ENCODE measurements around the gene IL4R. TPM values are rescaled to one million over a fixed set of nuclear protein-coding genes. Genes with fewer than 3 reads are reported as not detected.

The IL4R gene
- total and polyA plus RNA-seq, 2 of the 13 experiments (the other 11 are each of a cell fraction or from before 2014, with no cell fraction given), result 15.9 to 49.6 TPM

DNA sequence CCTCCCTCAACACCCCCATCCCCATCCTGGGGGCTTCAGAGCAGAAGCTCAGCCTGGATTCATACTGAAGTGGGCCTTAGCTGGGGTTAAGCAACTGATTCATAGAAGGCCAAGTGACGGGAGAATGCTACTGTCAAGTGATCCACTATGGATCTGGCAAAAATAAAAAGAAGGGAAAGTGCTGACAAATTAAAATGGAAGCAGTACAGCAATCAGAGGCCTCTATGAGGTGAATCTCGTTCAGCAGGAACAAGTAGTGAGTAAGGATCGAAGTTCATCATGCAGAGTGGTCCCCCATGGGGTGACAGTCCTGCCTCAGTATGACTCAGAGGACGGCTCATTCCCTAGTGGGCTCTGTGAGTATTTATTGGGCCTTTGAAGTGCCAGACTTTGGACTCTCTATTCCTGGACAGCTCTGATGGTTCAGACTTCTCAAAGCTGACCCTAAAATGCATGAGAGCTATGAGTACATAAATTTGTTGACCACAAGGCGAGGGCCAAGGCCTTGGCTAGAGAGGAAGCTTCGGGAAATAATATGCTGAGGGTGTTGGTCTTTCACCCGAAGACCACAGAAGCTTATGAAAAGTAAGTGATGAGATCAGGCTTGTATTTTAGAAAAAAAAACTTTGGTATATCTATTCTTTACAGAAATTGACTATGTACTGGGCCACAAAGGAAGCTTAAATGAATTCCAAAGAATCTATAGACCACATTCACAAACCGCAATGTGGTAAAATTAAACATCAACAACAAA is 39.9 kb upstream of the IL4R start (continued):
- TF ChIP-seq, protein P1, sequence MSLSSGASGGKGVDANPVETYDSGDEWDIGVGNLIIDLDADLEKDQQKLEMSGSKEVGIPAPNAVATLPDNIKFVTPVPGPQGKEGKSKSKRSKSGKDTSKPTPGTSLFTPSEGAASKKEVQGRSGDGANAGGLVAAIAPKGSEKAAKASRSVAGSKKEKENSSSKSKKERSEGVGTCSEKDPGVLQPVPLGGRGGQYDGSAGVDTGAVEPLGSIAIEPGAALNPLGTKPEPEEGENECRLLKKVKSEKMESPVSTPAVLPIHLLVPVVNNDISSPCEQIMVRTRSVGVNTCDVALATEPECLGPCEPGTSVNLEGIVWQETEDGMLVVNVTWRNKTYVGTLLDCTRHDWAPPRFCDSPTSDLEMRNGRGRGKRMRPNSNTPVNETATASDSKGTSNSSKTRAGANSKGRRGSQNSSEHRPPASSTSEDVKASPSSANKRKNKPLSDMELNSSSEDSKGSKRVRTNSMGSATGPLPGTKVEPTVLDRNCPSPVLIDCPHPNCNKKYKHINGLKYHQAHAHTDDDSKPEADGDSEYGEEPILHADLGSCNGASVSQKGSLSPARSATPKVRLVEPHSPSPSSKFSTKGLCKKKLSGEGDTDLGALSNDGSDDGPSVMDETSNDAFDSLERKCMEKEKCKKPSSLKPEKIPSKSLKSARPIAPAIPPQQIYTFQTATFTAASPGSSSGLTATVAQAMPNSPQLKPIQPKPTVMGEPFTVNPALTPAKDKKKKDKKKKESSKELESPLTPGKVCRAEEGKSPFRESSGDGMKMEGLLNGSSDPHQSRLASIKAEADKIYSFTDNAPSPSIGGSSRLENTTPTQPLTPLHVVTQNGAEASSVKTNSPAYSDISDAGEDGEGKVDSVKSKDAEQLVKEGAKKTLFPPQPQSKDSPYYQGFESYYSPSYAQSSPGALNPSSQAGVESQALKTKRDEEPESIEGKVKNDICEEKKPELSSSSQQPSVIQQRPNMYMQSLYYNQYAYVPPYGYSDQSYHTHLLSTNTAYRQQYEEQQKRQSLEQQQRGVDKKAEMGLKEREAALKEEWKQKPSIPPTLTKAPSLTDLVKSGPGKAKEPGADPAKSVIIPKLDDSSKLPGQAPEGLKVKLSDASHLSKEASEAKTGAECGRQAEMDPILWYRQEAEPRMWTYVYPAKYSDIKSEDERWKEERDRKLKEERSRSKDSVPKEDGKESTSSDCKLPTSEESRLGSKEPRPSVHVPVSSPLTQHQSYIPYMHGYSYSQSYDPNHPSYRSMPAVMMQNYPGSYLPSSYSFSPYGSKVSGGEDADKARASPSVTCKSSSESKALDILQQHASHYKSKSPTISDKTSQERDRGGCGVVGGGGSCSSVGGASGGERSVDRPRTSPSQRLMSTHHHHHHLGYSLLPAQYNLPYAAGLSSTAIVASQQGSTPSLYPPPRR (CRISPR knock-in tag; IDR thresholded peaks at IDR 0.05; ENCODE audit: borderline replicate concordance), result peak; percentile 91
- TF ChIP-seq SNAI1 (CRISPR knock-in tag; IDR thresholded peaks at IDR 0.05; ENCODE audit: borderline replicate concordance) (no peak), ZNF343 (CRISPR knock-in tag; IDR thresholded peaks at IDR 0.05) (no peak), MEIS1 (CRISPR knock-in tag; IDR thresholded peaks at IDR 0.05; ENCODE audit: borderline replicate concordance) (peak; percentile 81; the same call in 1 of the 2 replicates), HNRNPLL (IDR thresholded peaks at IDR 0.05; ENCODE audit: low read depth, low read length, poor library complexity, severe bottlenecking) (no peak), TP53 (CRISPR knock-in tag; conservative IDR thresholded peaks at IDR 0.05) (no peak; the same call in 1 of the 2 replicates), LCORL (IDR thresholded peaks at IDR 0.05) (peak; percentile 87), LCORL (CRISPR knock-in tag; IDR thresholded peaks at IDR 0.05) (peak; percentile 95), SMC3 (IDR thresholded peaks at IDR 0.05; ENCODE audit: low read length) (peak; percentile 72), TAF1 (CRISPR knock-in tag; IDR thresholded peaks at IDR 0.05) (peak; percentile 19; the same call in 1 of the 2 replicates), KAT2B (IDR thresholded peaks at IDR 0.05; ENCODE audit: borderline replicate concordance, low read depth, low read length) (no peak)
- TF ChIP-seq, protein P2, sequence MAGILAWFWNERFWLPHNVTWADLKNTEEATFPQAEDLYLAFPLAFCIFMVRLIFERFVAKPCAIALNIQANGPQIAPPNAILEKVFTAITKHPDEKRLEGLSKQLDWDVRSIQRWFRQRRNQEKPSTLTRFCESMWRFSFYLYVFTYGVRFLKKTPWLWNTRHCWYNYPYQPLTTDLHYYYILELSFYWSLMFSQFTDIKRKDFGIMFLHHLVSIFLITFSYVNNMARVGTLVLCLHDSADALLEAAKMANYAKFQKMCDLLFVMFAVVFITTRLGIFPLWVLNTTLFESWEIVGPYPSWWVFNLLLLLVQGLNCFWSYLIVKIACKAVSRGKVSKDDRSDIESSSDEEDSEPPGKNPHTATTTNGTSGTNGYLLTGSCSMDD (CRISPR knock-in tag; IDR thresholded peaks at IDR 0.05), result no peak
- TF ChIP-seq, protein P3, sequence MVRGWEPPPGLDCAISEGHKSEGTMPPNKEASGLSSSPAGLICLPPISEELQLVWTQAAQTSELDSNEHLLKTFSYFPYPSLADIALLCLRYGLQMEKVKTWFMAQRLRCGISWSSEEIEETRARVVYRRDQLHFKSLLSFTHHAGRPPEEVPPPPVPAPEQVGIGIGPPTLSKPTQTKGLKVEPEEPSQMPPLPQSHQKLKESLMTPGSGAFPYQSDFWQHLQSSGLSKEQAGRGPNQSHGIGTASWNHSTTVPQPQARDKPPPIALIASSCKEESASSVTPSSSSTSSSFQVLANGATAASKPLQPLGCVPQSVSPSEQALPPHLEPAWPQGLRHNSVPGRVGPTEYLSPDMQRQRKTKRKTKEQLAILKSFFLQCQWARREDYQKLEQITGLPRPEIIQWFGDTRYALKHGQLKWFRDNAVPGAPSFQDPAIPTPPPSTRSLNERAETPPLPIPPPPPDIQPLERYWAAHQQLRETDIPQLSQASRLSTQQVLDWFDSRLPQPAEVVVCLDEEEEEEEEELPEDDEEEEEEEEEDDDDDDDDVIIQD (CRISPR knock-in tag; IDR thresholded peaks at IDR 0.05; ENCODE audit: low read depth), result peak; percentile 93
- TF ChIP-seq, protein P4, sequence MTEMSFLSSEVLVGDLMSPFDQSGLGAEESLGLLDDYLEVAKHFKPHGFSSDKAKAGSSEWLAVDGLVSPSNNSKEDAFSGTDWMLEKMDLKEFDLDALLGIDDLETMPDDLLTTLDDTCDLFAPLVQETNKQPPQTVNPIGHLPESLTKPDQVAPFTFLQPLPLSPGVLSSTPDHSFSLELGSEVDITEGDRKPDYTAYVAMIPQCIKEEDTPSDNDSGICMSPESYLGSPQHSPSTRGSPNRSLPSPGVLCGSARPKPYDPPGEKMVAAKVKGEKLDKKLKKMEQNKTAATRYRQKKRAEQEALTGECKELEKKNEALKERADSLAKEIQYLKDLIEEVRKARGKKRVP (CRISPR knock-in tag; IDR thresholded peaks at IDR 0.05), result peak in 1 of 2 experiments; percentile 63; a peak in 1 of 4 replicates
- TF ChIP-seq, protein P5, sequence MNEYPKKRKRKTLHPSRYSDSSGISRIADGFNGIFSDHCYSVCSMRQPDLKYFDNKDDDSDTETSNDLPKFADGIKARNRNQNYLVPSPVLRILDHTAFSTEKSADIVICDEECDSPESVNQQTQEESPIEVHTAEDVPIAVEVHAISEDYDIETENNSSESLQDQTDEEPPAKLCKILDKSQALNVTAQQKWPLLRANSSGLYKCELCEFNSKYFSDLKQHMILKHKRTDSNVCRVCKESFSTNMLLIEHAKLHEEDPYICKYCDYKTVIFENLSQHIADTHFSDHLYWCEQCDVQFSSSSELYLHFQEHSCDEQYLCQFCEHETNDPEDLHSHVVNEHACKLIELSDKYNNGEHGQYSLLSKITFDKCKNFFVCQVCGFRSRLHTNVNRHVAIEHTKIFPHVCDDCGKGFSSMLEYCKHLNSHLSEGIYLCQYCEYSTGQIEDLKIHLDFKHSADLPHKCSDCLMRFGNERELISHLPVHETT (CRISPR knock-in tag; conservative IDR thresholded peaks at IDR 0.05), result no peak; the same call in 1 of the 2 replicates

All from HepG2 (cell line).